ENCODE results near the gene SEPTIN1. TPM values are rescaled to one million over a fixed set of nuclear protein-coding genes. Genes with fewer than 3 reads are reported as not detected.

Gene SEPTIN1
- total and polyA plus RNA-seq, 3 donors from 2014 or later: 0.63 to 3.9 (median 2.4) TPM

DNA sequence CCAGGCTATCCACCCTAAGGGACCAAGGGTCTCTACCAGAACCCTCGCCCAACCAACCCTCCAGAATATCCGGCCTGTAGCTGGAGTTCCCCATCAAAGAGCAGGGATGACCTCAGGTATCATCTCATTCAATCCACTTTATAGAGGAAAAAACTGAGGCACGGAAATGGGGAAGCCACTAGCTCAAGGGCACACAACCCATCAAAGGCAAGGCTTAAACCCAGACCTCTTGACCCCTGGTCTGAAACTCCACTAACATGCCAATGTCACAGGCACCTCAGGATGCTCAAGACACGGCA is 13.6 kb downstream of the SEPTIN1 start:
- Histone ChIP-seq H3K4me3 (peak overlapping the region; percentile 82 to 87), H3K4me1 (peaks cover 26% of the 10 kb centered on the region), H3K27me3 (no peaks in the 10 kb centered on the region), H3K36me3 (ENCODE audit: low read depth, missing control alignments) (no peaks in the 10 kb centered on the region), H3K9me3 (no peaks in the 10 kb centered on the region), H3K27ac (peak overlapping the region in 1 of 2 donors; percentile 90)
- intact Hi-C loops (cut with DNase I; ENCODE audit: low total_unique reads): no loop called here
- TF ChIP-seq, protein P1, sequence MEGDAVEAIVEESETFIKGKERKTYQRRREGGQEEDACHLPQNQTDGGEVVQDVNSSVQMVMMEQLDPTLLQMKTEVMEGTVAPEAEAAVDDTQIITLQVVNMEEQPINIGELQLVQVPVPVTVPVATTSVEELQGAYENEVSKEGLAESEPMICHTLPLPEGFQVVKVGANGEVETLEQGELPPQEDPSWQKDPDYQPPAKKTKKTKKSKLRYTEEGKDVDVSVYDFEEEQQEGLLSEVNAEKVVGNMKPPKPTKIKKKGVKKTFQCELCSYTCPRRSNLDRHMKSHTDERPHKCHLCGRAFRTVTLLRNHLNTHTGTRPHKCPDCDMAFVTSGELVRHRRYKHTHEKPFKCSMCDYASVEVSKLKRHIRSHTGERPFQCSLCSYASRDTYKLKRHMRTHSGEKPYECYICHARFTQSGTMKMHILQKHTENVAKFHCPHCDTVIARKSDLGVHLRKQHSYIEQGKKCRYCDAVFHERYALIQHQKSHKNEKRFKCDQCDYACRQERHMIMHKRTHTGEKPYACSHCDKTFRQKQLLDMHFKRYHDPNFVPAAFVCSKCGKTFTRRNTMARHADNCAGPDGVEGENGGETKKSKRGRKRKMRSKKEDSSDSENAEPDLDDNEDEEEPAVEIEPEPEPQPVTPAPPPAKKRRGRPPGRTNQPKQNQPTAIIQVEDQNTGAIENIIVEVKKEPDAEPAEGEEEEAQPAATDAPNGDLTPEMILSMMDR (IDR thresholded peaks at IDR 0.05): no peak
- TF ChIP-seq POLR2A (IDR thresholded peaks at IDR 0.05): no peak
- DNase-seq: no peak
- 6 to 13% methylated on average over 2 to 4 of the region's 4 CpGs for WGBS, 2 donors

DNA sequence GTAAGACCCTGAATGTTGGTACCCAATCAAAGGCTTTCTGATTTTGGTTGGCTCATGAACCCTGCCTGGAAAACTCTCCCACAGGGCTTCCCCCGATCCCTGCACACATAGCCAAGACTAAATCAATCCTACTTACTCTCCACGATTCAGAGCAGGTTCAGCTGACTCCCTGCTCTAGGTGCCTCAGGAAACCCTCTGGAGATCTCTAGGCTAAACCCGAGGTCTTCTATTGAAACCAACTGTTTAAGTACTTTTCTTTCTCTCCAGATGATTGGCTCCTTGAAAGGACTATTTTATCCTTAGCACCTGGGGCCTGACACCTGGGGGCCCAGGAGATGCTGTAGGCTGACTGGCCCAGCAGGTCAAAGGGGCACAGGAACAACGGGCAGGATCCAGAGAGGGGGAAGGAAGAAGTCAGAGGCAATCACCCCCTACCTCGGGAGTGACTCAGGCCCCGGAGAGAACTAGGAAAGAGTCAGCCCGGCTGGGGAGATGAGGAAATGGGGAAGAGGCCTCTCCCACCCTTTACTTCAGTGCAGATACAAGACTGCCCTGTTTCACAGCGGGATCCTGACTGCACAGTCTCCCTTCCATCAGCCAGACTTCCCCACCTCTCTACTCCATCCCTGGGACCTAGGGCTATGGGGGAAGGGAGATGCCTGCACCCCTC is 14.1 kb downstream of the SEPTIN1 start:
- 2 to 3% methylated on average over 8 of the region's 8 CpGs for WGBS, 2 donors
- intact Hi-C loops (cut with DNase I; ENCODE audit: low total_unique reads): no loop called here
- Histone ChIP-seq H3K4me3 (peak overlapping the region; percentile 82 to 87), H3K36me3 (ENCODE audit: low read depth, missing control alignments) (no peaks in the 10 kb centered on the region), H3K27me3 (no peaks in the 10 kb centered on the region), H3K27ac (no peak overlapping the region), H3K9me3 (no peaks in the 10 kb centered on the region), H3K4me1 (peaks cover 26% of the 10 kb centered on the region)
- no peak for DNase-seq
- TF ChIP-seq, protein P1 (IDR thresholded peaks at IDR 0.05): no peak
- TF ChIP-seq POLR2A (IDR thresholded peaks at IDR 0.05): no peak

DNA sequence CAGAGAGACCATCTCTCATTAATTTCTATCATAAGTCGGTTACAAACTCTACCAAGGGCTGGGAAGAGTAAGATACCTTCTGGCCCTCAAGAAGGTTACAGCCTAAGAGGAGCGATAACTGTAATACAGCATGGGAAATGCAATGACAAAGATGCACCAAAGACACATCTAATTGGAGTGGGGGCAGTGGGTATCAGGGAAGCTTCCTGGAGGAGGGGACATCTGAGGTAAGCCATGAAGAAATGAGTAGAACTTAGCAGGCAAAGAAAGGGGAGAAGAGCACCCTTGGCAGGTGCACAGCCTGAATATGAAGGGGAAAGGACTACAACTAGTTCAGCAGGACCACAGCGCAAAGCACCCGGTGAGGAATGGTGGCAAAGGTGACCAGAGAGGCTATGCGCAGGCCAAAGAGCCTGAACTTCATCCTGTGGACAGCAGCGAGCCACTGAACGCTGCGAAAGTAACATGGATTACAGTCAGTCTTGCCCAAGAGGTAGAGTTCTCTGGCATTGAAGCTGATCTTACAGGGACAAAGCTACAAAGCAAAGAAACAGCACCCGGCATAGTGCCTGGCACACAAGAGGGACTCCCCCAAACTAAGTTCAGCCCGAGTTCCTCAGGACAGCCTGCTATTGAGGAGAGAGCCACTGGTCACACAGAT is 14.9 kb downstream of the SEPTIN1 start:
- H3K9me3 ChIP-seq: no peaks in the 10 kb centered on the region
- TF ChIP-seq POLR2A (IDR thresholded peaks at IDR 0.05): no peak
- TF ChIP-seq, protein P1 (IDR thresholded peaks at IDR 0.05): no peak
- H3K27me3 ChIP-seq: no peaks in the 10 kb centered on the region
- WGBS, 2 donors: 68 to 74% methylated on average over 10 of the region's 10 CpGs
- no peak overlapping the region for H3K4me3 ChIP-seq
- intact Hi-C loops (cut with DNase I; ENCODE audit: low total_unique reads): no loop called here
- H3K27ac ChIP-seq: no peak overlapping the region
- DNase-seq: no peak
- peaks cover 26% of the 10 kb centered on the region for H3K4me1 ChIP-seq
- H3K36me3 ChIP-seq (ENCODE audit: low read depth, missing control alignments): no peaks in the 10 kb centered on the region

DNA sequence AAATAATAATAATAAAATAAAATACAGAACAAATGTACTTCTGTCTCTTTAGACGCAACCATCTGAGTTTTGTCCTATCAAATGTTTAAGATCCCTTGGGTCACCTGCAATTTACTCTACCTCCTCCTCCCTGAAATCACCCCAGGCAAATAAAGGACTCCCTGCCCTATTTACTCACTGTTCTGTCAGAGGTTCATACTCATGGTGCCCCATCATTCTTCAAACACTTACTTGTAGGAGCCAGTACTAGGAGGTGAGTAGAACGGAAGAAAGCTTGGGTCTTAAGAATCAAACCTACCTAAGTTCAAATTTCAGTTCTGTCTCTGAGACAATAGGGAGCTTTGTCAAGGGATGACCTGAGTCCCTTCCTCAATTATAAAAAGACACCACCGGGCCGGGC is 15.8 kb downstream of the SEPTIN1 start:
- TF ChIP-seq POLR2A (IDR thresholded peaks at IDR 0.05): no peak
- TF ChIP-seq, protein P1 (IDR thresholded peaks at IDR 0.05): no peak
- WGBS, 2 donors: 87 to 89% methylated on average over 4 of the region's 4 CpGs
- Histone ChIP-seq H3K36me3 (ENCODE audit: low read depth, missing control alignments) (no peaks in the 10 kb centered on the region), H3K4me1 (peaks cover 25% of the 10 kb centered on the region), H3K27me3 (no peaks in the 10 kb centered on the region), H3K27ac (no peak overlapping the region), H3K9me3 (no peaks in the 10 kb centered on the region), H3K4me3 (no peak overlapping the region)
- DNase-seq: no peak
- intact Hi-C loops (cut with DNase I; ENCODE audit: low total_unique reads): no loop called here

DNA sequence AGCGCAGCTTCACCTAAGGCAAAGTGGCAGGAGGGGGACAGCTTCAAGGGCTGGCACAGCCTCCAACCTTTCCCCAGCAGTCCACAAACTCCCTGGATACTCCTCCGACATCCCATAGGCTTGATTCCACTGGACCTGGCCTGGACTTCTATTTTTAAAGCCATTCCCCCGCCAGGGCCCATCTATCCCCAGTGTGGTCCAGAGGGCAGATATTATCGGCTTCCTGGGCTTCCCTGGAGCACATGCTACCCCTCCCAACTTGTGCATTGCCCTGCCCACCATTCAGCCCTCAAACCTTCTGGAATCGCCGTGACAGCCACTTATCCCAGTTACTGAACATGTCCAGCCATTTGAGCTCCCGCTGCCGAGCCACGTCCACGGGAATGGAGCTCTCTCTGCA is 17.2 kb downstream of the SEPTIN1 start:
- no peak for DNase-seq
- TF ChIP-seq, protein P1 (IDR thresholded peaks at IDR 0.05): no peak
- no peak for TF ChIP-seq POLR2A (IDR thresholded peaks at IDR 0.05)
- intact Hi-C loops (cut with DNase I; ENCODE audit: low total_unique reads): no loop called here
- H3K36me3 ChIP-seq (ENCODE audit: low read depth, missing control alignments): no peaks in the 10 kb centered on the region
- no peaks in the 10 kb centered on the region for H3K9me3 ChIP-seq
- no peak overlapping the region for H3K27ac ChIP-seq
- no peak overlapping the region for H3K4me3 ChIP-seq
- WGBS, 2 donors: 78 to 81% methylated on average over 10 of the region's 10 CpGs
- H3K4me1 ChIP-seq: peaks cover 21% of the 10 kb centered on the region
- H3K27me3 ChIP-seq: no peaks in the 10 kb centered on the region
